PC-9 (cell line): ENCODE results near the gene KRT39.

ENCODE experiments used
- EZH2 ChIP-seq: fragments of 200-600 bp; sonication (generic); IDR thresholded peaks from 2 replicates; pipeline ENCODE4 v1.8.0; 2017; ENCODE audit warnings: antibody characterized with exemption, low read depth
- TF ChIP-seq, protein P1 (sequence below): fragments of 200-600 bp; sonication (generic); conservative IDR thresholded peaks from 2 replicates; pipeline ENCODE4 v1.6.1; 2017; ENCODE audit warnings: mixed run types, antibody characterized with exemption, mild to moderate bottlenecking, moderate library complexity

DNA sequence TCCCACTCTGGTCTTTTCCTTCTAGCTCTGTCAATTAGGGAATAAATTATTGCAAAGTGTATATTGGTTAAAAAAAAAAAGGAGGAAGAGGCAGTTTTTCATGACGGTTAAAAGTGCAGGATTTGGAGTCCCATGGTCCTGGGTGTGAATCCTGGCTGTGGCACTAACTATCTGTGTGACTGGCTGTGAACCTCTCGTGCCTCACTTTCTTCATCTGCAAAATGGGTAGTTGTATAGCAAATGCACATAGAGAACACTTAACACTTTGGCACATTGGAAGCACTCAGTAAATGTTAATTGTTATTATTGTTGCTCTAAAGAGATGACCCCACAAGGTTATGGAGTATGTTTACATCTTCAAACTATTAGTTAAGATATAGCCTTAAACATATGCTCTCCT lies 18.8 kb downstream of the KRT39 start:
- TF ChIP-seq, protein P1, sequence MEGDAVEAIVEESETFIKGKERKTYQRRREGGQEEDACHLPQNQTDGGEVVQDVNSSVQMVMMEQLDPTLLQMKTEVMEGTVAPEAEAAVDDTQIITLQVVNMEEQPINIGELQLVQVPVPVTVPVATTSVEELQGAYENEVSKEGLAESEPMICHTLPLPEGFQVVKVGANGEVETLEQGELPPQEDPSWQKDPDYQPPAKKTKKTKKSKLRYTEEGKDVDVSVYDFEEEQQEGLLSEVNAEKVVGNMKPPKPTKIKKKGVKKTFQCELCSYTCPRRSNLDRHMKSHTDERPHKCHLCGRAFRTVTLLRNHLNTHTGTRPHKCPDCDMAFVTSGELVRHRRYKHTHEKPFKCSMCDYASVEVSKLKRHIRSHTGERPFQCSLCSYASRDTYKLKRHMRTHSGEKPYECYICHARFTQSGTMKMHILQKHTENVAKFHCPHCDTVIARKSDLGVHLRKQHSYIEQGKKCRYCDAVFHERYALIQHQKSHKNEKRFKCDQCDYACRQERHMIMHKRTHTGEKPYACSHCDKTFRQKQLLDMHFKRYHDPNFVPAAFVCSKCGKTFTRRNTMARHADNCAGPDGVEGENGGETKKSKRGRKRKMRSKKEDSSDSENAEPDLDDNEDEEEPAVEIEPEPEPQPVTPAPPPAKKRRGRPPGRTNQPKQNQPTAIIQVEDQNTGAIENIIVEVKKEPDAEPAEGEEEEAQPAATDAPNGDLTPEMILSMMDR, result no peak
- no peak for TF ChIP-seq EZH2
